ENCODE results near the gene CSF1.

GRCh38 chr1:109944541-109944940 is 33.9 kb downstream of the CSF1 start:
- TF ChIP-seq, protein P1, sequence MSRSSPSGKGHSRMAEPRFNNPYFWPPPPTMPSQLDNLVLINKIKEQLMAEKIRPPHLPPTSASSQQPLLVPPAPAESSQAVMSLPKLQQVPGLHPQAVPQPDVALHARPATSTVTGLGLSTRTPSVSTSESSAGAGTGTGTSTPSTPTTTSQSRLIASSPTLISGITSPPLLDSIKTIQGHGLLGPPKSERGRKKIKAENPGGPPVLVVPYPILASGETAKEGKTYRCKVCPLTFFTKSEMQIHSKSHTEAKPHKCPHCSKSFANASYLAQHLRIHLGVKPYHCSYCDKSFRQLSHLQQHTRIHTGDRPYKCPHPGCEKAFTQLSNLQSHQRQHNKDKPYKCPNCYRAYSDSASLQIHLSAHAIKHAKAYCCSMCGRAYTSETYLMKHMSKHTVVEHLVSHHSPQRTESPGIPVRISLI (CRISPR knock-in tag; IDR thresholded peaks at IDR 0.05; ENCODE audit: borderline replicate concordance): no peak
- TF ChIP-seq CTCF (CRISPR knock-in tag; IDR thresholded peaks at IDR 0.05) (no peak), JUN (CRISPR knock-in tag; IDR thresholded peaks at IDR 0.05) (no peak), ZNF138 (CRISPR knock-in tag; IDR thresholded peaks at IDR 0.05; ENCODE audit: low read depth) (no peak), ZFP36 (IDR thresholded peaks at IDR 0.05; ENCODE audit: borderline replicate concordance, low read depth, low read length, partially characterized antibody) (no peak), ZNF670 (CRISPR knock-in tag; IDR thresholded peaks at IDR 0.05; ENCODE audit: borderline replicate concordance) (no peak), ZNF451 (CRISPR knock-in tag; IDR thresholded peaks at IDR 0.05) (no peak), MYC (CRISPR knock-in tag; IDR thresholded peaks at IDR 0.05; ENCODE audit: borderline replicate concordance) (no peak), EZH2 (conservative IDR thresholded peaks at IDR 0.05; ENCODE audit: low read depth, low read length) (no peak), FOXA3 (CRISPR knock-in tag; IDR thresholded peaks at IDR 0.05) (no peak)

Data from HepG2 (cell line).